Measurements from ENCODE around the gene KCNC3. TPM values are rescaled to one million over a fixed set of nuclear protein-coding genes. Genes with fewer than 3 reads are reported as not detected.

Gene KCNC3
- total and polyA plus RNA-seq, 10 of the 15 experiments (the other 5 are each of a cell fraction or from before 2014, with no cell fraction given) = 0.08 to 3.8 (median 0.44) TPM; not detected in 2

GRCh38 chr19:50333737-50334617, 4.8 kb upstream of the KCNC3 start (continued):
- TF ChIP-seq ZBTB40 (IDR thresholded peaks at IDR 0.05; ENCODE audit: borderline replicate concordance) = no peak
- TF ChIP-seq ZNF622 (IDR thresholded peaks at IDR 0.05) = no peak
- TF ChIP-seq EGR1 (IDR thresholded peaks at IDR 0.05; ENCODE audit: borderline replicate concordance in 1 of 2, low read depth in 2 of 2, low read length in 2 of 2) = no peak
- peak; percentile 59; the same call in 1 of the 2 replicates for TF ChIP-seq CREM (IDR thresholded peaks at IDR 0.05; ENCODE audit: low read depth)
- no peak for TF ChIP-seq LARP7 (IDR thresholded peaks at IDR 0.05)
- no peak for TF ChIP-seq HDAC6 (IDR thresholded peaks at IDR 0.05; ENCODE audit: unreplicated experiment)
- TF ChIP-seq ZNF687 (IDR thresholded peaks at IDR 0.05) = peak; percentile 99
- TF ChIP-seq RB1 (IDR thresholded peaks at IDR 0.05; ENCODE audit: borderline replicate concordance) = no peak
- no peak for TF ChIP-seq TBL1XR1 (IDR thresholded peaks at IDR 0.05; ENCODE audit: low read depth, low read length)
- TF ChIP-seq HCFC1 (IDR thresholded peaks at IDR 0.05; ENCODE audit: low read length) = no peak
- TF ChIP-seq ZNF24 (IDR thresholded peaks at IDR 0.05) = no peak
- 0 out of 2 replicates have a peak, but pooled peaks have one; percentile 68 for TF ChIP-seq ZBTB4 (CRISPR knock-in tag; IDR thresholded peaks at IDR 0.05)
- TF ChIP-seq WRNIP1 (IDR thresholded peaks at IDR 0.05; ENCODE audit: borderline replicate concordance, low read depth, low read length) = no peak
- TF ChIP-seq ZNF217 (IDR thresholded peaks at IDR 0.05) = no peak
- no peak for TF ChIP-seq TCF7 (IDR thresholded peaks at IDR 0.05; ENCODE audit: borderline replicate concordance)
- TF ChIP-seq HDAC2 (IDR thresholded peaks at IDR 0.05) = no peak
